Fibroblast of skin of right quadriceps (primary cell): ENCODE data around the gene TMEM269.
"Not testable (repeated sequence)": the region's sequence is repeated elsewhere in the genome, so short reads cannot be mapped to it uniquely, and the experiment has no call there.

Experiments used
- DNase-seq: peaks from one replicate; pipeline ENCODE4 v3.0.0-alpha.2; 2013

TMEM269 gene

DNA sequence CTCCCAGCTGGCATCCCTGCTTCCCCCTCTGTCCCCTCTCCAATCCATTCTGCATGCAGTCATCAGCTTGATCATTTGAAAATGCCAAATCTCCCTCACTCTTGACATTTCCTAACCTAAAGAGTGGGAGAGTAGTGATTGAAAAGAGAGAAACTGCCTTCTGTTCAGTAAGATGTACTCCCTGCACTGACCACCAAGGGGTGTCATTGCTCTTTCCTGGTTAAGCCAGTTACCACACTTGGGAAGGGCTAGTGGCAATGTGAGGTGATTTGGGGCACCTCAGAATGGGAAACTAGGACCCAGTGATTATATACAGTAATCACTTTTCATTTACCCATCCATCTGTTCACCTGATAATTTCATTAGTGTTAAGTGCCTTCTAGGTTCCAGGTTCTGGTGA is 6.9 kb upstream of the TMEM269 start:
- DNase-seq = peak; percentile 29

DNA sequence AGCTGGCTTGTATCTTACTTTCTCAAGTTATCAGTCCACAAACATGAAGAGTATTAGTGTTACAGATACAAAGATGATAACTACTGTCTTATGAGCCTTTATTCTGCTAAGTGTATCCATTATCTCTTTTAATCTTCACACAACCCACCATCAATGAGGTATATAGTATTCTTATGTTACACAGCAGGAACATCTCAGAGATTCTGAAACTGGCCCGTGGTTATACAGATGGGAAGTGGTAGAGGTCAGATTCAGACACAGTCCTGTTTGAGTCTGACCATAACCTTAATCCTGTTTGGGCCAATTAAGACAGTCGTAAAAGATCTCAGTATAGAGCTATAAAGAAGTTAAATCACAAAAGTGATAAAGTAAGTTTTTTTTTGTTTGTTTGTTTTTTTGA is 5.1 kb upstream of the TMEM269 start:
- DNase-seq = no peak

DNA sequence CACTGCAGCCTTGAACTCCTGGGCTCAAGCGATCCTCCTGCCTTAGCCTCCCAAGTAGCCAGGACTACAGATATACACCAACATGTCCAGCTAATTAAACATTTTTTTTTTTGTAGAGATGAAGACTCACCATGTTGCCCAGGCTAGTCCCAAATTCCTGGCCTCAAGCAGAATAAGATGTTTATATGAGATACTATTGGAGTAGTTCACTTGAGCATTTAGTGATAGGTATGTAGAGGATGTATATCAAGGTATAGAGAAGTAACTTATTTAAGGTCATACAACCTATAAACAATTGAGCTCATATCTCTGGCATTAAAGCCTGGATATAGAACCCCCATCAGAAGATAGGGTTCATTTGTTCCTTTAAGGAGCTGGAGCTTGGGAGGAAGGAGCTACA is 4.6 kb upstream of the TMEM269 start:
- no peak for DNase-seq

DNA sequence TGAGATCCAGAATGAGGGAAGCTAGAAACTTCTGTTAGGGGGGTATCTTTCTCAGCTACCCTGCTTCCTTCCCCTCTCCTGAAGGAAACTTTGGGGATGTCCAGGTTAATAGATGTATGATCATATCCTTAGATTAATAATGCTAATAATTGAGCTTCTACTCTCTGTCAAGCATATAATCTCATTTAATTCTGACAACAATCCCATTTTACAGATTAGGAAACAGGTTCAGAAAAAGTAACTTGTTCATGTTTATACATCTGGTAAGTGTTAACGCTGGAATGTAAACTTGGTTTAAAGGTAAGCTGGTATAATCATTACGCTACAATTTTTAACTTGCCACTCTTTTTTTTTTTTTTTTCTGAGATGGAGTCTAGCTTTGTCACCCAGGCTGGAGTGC is 1.7 kb upstream of the TMEM269 start:
- no peak for DNase-seq

DNA sequence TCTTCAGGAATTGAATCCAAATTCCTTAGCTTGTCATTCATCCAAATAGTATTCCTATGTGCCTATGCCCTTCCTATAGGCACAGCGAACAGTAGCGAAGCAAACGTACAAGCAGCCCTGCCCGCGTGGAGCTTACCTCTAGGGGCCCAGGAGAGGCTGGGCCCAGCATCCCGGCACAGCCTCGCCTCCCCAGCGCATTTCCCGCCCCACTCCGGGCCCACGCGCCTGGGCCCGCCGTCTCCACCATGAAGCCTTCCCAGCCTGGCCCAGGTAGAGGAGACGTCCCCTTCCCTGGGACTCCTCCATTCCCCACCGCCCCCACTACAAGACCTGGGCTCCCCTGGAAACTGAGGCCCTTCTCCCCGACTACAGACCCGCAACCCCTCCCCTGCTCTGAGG is 245 bp upstream of the TMEM269 start:
- DNase-seq = no peak

DNA sequence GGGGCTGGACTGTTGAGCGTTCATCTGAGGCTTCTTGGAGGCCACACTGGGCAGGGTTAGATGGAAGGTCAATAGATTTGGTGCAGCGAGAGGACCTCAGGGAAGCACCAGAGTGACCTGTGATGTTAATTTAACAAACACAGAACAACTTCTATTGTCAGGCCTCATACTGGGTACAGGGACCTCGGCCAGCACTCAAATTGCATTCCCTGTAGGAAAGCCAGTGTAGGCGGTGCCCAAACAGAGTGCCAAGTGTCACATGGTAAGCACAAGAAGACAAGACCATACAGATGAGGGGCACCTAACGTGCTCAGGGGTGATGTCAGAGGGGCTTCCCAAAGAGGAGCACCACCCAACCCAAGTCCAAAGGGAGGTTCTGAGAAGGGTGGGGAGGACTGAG is 1.3 kb downstream of the TMEM269 start:
- no peak for DNase-seq

DNA sequence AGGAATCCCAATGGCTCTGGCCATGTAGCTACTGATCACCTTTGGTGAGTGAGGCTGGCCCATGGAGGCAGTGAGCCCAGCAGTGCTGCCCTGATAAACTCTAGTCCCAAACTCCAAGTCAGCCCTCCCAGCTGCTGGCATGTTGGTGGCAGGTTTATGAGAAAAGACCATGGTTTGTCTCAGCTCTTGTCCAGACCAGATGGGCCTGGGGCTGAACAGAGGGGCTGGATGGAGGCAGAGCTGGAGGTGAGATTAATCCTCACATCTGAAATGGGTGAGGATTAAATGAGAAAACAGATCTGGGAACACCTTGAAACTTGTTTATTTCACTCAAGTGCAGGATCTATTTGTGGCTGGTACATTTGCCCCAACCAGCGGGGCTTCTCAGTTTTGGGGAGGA is 3.2 kb downstream of the TMEM269 start:
- DNase-seq = no peak

DNA sequence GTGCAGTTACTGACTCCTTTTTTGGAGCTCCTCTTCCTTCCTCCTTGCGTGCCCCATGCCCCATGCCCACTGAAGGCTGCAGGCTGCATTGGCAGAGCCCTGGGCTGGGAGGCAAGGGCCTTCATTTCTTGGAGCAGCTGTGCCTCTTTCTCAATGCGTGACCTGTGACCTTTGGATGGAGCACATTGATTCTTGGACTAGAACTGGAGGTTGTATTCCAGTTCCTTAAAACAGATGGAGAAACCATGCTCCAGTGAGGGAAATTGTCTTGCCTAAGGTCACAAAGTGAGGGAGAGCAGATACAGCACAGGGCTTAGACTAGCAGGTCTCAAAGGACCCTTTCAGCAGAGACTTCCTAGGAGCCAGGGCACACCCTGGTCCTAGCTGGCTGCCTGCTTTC is 9.0 kb downstream of the TMEM269 start:
- no peak for DNase-seq

DNA sequence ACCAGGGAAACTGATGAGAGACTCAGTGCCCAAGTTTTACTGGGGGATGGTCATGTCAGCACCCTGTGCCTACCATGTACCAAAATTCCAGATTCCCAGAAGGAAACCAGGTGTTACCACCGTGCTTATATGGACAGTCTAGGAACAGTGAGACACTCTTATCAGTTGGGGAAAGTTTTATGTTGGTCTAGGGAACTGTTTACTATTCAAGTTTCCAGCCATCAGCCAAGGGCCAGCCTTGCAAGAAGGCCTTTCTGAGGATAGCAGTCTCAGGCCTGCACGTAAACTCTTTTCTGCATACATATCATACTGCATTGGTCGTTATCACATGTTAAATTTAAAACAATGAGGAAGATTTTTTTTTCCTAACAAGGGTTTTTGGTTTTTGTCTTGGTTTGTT is 12.6 kb downstream of the TMEM269 start:
- no peak for DNase-seq

DNA sequence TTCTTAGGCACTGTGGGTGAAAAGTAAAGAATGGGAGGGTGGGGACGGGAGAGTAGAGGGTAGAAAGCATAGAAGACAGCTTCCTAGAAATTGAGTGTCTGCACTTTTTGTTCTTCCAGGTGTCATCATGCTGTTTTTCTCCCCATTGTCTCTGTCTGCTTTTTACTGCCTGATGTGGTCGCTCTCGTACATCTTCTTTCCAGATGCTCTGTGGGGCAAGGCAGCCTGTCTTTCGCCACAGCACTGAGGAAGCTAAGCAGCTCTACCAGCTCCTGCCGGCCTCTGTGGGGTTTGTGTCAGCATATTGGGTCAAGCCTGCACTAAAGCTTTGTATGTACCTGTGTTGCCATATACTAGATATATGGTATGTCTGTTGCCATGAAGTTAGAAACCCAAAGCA is 13.2 kb downstream of the TMEM269 start:
- no peak for DNase-seq

DNA sequence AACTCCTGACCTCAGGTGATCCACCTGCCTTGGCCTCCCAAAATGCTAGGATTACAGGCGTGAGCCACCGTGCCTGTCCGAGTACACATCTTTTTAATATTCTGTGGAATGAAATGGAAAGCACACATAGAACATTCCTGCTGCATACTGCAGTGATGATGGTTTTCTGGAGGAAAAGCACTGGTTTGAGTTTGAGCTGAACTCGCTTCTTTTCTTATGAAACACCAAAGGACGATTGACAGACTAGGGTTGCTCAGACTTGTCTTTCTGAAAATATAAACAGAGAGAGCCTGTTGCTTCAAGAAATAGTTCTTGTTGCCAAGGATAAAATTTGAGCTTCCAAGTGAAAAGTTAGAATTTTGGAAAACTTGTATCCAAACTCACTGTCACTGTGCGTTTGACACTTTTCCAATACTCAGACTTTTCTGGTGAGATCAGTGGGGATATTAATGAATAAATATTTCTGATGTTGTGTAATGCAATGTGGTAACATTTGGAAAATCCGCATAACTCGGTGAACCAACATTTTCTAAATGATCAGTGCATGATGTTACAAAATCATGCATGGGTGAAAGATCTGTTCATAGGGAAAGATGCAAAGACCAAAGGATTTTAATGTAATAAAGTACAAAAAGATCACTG is 17.2 kb downstream of the TMEM269 start:
- DNase-seq = peak; percentile 57

DNA sequence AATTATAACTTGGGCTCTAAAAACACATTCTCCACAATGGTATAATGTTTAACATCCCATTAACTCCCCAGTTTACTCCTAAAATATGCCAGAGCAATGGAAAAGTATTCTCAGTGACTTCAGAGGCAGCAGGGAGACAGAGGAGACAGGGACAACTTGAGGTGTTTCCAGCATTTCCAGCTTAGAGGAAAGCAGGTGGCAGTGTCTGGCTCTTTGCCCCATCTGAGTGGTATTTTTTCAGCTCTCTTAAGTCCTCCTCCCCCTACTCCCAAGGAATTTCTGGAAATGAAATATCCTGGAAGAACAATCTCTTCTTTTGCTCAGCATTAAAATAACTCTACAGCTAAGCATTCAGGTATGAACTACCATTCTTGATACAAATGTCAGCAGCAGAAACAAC is 21.4 kb downstream of the TMEM269 start:
- DNase-seq = no peak

DNA sequence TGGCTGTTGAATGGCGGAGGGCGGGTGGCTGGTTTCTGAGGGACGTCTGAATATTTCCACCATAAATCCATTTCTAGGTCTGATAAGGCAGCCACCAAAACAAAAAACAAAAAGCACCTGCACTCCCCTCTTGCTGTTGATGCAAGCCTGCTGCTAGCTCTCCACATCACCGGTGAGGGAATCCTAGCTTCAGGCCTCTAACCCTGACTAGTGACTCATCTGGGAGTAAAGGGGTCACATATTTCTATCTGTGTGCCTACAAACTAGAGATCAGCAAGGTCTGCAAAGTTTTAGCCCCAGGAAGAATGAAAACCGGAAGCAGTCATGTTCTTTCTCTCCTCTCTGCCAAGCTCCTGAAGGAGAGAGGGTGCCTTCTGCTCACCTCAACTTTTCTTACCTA is 21.8 kb downstream of the TMEM269 start:
- no peak for DNase-seq

DNA sequence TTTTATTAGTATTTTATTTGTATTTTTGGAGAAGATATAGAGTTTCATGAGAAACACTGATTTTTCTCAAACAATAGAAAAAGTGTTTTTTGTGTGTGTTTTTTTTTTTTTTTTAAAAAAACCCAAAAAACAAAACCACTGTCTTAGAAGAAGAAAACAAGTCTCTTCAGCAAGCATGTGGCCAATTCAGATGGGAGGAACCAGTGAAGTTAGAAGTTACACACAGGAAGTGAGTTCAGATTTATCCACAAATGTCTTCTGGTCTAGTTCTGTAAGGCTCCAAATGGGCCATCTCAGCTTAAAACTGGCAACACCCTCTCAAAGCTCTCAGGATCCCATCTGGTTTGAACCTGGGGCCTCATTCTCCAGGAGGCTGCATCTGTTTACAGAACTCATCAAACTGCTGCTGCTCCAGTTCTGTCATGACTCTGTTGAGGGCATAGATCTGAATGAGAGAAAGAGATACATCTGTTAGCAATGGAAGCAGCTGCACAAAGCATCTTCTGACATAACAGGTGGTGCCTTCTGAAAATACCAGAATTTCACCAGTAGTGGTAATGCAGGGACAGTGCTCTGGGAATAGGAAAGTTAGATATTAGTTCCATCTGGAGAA is 22.4 kb downstream of the TMEM269 start:
- no peak for DNase-seq

DNA sequence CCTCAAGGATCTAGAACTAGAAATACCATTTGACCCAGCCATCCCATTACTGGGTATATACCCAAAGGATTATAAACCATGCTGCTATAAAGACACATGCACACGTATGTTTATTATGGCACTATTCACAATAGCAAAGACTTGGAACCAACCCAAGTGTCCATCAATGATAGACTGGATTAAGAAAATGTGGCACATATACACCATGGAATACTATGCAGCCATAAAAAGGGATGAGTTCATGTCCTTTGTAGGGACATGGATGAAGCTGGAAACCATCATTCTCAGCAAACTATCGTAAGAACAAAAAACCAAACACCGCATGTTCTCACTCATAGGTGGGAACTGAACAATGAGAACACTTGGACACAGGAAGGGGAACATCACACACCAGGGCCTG is 30.0 kb downstream of the TMEM269 start:
- DNase-seq = not testable (repeated sequence)

DNA sequence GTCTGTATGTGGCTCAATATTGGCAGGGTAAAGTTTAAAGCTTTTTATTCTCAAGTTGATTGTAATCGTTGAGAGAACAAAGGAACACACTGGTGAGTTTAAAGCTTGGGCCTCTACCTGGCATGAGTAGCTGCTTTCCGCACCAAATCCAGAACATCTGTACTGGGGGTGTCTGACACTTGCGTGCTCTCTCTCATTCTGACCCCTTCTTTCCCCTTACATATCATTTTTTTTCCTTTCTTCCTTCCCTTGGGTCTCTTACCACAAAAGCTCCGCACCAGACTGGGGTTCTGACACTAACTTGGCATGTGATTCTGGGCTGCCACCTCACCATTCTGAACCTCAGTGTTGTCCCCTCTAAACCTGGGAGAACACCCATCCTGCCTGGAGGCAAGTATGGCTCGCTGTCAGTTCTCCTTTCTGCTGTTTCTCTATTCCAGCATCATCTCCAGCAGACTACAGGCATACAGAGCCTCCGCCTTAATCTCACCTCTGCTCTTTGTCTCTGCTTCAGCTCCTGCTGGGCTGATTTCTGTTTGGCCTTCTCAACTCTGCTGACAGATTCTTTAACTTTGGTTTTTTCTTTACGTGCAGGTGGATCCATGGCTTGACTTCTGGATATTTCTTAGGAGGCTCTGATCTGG is 31.3 kb downstream of the TMEM269 start:
- DNase-seq = peak; percentile 9

DNA sequence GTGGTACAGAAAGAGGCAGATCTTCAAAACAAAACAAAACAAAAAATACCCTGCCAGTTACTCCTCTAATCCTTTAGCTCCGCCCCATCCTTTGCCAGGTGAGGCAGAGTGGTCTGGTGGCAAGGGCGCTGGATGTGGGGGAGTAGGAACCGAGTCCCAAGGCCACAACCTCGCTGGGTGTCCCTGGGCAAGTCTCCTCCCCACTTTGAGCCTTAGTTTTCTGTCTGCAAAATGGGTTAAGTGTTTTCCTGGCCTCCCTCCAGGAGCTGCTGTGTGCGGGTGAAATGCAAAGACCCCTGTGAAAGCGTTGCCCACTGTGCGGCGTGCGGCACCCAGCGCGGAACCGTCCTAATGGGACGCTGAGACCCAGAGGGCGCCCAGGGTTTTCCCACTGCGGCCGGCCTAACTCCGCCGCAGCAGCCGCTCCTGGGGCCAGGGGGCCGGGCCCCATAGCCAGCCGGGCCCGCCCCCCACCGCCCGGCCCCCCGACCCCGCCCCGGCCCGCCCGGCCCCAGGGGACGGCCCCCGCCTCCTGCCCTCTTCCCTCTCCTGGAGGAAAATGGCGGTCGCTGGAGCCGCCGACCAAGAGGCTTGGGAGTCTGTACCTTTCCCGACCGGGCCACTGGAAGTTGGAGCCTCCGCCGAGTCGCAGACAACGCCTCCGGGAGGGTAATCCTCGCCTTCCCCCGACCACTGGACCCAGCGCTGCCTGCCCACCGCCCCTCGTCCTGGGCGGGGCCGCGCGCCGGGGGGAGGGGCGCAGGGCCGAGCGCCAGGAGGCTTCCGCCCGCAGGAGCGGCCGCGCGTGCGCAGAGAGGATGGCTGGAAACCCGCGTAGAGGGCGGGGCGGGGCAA is 32.0 kb downstream of the TMEM269 start, which contains the start of the genes ERMAP and SVBP:
TSS of gene ERMAP (plus strand) at position 538 of the 855 bp plus-strand sequence. CDS start 13,327 bp downstream, outside the sequence.
TSS of gene SVBP (minus strand) at position 813 of the 855 bp plus-strand sequence. CDS start 853 bp downstream, outside the sequence.
- DNase-seq = peak; percentile 86

DNA sequence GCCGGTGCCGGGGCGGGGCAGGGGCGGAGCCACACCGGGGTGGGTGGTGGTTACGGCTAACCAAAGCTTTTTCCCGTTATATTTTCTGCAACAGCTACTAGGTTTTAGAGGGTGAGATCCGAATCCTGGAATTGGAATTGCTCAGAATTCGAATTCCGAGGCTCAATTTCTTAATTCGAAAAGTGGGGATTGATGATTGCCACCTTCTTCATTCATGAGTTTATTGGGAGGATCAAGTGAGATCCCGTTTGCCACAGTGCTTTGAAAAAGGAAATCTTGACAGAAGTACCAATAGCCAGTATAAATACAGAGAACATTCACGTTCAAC is 32.6 kb downstream of the TMEM269 start:
- no peak for DNase-seq

DNA sequence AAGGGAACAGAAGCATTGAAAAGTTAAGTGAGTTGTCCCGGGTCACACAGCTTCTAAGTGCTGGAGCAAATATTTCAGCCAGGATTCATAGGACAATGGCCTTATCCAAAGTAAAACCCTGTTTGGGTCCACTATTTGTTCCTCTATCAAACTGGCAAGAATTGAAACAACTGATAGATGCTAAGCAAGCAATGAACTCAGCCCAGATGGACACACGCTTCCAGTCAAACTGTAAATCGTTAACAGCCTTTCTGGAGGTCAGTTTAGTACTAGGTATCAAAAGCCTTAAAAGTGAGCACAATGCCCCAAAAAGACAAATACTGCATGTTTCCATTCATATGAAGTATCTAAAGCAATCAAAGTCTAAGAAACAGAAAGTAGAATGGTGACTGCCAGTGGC is 33.2 kb downstream of the TMEM269 start:
- no peak for DNase-seq

DNA sequence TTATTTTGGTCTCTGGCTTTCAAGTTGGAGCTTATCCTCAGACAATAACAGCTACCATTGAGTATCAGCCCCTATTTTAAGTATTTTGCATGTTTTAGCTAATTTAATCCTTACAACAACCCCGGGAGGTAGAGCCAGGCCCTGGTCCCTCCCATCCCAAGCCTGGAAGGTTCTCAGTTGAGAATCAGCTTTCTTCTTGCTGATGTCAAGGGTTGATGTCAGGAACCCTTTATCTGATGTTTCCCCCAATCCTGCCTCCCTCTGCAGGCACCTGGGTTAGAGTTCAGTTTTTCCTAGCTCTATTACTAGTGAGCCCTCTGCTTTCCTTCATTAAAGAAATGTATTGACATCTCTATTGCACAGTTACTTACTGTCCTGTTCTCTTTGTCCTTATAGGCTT is 36.0 kb downstream of the TMEM269 start:
- no peak for DNase-seq

DNA sequence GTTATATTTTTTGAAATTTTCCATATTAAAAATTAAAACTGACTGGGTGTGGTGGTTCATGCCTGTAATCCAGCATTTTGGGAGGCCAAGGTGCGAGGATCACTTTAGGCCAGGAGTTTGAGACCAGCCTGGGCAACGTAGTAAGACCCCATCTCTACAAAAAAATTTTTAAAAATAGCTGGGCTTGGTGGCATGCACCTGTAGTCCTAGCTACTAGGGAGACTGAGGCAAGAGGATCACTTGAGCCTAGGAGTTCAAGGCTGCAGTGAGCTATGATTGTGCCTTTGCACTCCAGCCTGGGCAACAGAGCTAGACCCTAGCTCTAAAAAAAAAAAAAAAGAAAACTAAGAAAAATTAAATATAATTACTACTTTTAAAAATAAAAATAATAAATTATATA is 36.9 kb downstream of the TMEM269 start:
- no peak for DNase-seq

DNA sequence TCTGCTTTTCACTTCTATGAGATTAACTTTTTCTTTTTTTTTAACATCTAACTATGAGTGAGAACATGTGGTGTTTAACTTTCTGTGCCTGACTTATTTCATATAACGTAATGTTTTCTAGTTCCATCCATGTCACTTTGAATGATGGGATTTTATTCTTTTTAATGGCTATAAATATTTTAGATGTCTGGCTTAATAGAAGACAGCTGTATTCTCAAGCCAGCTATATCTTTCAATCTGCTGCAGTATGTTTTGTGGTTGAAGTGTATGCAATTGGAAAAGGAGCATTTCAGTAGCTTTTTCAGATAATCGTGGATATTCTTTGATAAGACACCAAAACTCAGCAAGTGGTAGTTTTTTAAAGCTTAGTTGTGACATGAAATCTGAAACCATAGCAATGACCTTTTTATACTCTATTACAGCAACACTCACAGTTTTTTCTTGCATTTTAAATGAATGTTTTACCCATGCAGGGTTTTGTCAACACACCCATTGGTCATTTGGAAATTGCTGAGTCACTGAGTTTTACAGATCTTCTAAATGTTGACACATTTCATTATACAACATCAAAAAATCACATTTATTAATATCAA is 38.1 kb downstream of the TMEM269 start:
- peak; percentile 82 for DNase-seq

DNA sequence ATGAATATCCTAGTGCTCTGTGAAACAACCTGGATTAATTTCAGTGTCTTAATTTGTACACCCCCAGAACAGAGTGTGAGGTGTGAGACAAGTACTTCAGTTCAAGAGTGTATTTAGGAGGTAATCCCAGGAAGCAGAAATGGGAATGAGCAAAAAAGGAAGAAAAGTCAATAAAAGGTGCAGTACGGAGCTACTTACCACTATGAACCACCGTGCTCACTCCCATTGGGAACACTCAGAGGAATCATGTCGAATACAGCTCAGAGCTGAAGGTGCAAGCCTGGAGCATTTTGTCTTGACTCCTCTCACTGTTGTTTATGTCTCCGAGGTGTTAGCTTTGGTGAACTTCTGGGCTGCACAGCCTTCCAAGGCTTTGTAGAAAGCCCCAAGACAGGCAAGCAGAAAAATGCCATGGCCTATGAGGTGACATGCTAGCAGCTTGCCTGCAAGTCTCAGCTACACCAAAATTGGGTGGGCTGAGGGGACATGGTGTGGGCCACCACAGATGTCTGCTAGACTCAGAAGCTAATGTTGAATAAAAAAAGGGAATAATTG is 39.8 kb downstream of the TMEM269 start:
- DNase-seq = no peak
